SU-DHL-6 (cell line): ENCODE results near the gene MTCL1.

Experiments used
- H2AFZ ChIP-seq: fragments of 200-600 bp; sonication (generic); 2 replicates; pipeline ENCODE4 v1.6.1; 2014; ENCODE audit warnings: low read depth, mild to moderate bottlenecking, moderate library complexity, mixed read lengths, antibody characterized with exemption, low read length; ENCODE audit not compliant: severe bottlenecking
- H3F3A ChIP-seq: fragments of 200-600 bp; shearing (Covaris generic); 2 replicates; pipeline ENCODE4 v1.6.0; 2016; ENCODE audit warnings: antibody characterized with exemption, mild to moderate bottlenecking; ENCODE audit not compliant: insufficient read depth
- H3K27ac ChIP-seq: fragments of 200-600 bp; sonication (generic); 2 replicates; pipeline ENCODE4 v1.5.1; 2016; ENCODE audit warnings: low read depth, mild to moderate bottlenecking, low read length, moderate library complexity, mixed read lengths
- H3K27me3 ChIP-seq: fragments of 200-600 bp; sonication (generic), shearing (Covaris generic); 2 replicates; pipeline ENCODE4 v1.6.0; 2014; ENCODE audit warnings: mild to moderate bottlenecking, low read length
- H3K36me3 ChIP-seq: fragments of 200-600 bp; sonication (generic); 2 replicates; pipeline ENCODE4 v1.6.1; 2014; ENCODE audit warnings: mild to moderate bottlenecking, low read length, mixed read lengths
- H3K4me2 ChIP-seq: fragments of 300-600, 200-600 bp; shearing (Covaris generic), sonication (generic); 2 replicates; pipeline ENCODE4 v1.6.0; 2014; ENCODE audit warnings: low read length, low read depth, mild to moderate bottlenecking; ENCODE audit not compliant: poor library complexity, severe bottlenecking
- H3K4me3 ChIP-seq: fragments of 200-600 bp; sonication (generic); 2 replicates; pipeline ENCODE4 v1.5.1; 2014; ENCODE audit warnings: antibody characterized with exemption, low read length, mild to moderate bottlenecking, mixed read lengths; ENCODE audit not compliant: insufficient read depth, poor library complexity, severe bottlenecking
- H3K79me2 ChIP-seq: fragments of 200-600 bp; sonication (generic); 2 replicates; pipeline ENCODE4 v1.6.1; 2014; ENCODE audit warnings: mild to moderate bottlenecking, low read length, moderate library complexity; ENCODE audit not compliant: insufficient read depth
- H3K9ac ChIP-seq: fragments of 200-600 bp; sonication (generic); 2 replicates; pipeline ENCODE4 v1.7.0; 2014; ENCODE audit warnings: mild to moderate bottlenecking, low read length
- H3K9me2 ChIP-seq: fragments of 200-600 bp; sonication (generic); replicated peaks from 2 replicates; pipeline ENCODE4 v1.6.1; 2014; ENCODE audit warnings: low read length; ENCODE audit not compliant: insufficient read depth
- H3K9me3 ChIP-seq: fragments of 200-600 bp; sonication (generic); 2 replicates; pipeline ENCODE4 v1.6.1; 2014; ENCODE audit warnings: low read length, mixed read lengths; ENCODE audit not compliant: insufficient read depth
- H4K20me1 ChIP-seq: fragments of 200-600 bp; sonication (generic); 2 replicates; pipeline ENCODE4 v1.6.1; 2014; ENCODE audit warnings: low read depth, mild to moderate bottlenecking, antibody characterized with exemption, low read length, moderate library complexity, mixed read lengths
- EZH2phosphoT487 ChIP-seq: fragments of 200-600 bp; sonication (generic), shearing (Covaris generic); conservative IDR thresholded peaks from 2 replicates; pipeline ENCODE4 v1.6.1; 2018; ENCODE audit warnings: mild to moderate bottlenecking, antibody characterized with exemption, low read length, moderate library complexity, mixed read lengths
- TF ChIP-seq, protein P1 (sequence below): fragments of 200-600 bp; sonication (generic); IDR thresholded peaks from one replicate; pipeline ENCODE4 v1.5.1; 2017; ENCODE audit warnings: antibody characterized with exemption, mild to moderate bottlenecking, low read length, moderate library complexity; ENCODE audit not compliant: insufficient read depth, poor library complexity, severe bottlenecking

The MTCL1 gene

DNA sequence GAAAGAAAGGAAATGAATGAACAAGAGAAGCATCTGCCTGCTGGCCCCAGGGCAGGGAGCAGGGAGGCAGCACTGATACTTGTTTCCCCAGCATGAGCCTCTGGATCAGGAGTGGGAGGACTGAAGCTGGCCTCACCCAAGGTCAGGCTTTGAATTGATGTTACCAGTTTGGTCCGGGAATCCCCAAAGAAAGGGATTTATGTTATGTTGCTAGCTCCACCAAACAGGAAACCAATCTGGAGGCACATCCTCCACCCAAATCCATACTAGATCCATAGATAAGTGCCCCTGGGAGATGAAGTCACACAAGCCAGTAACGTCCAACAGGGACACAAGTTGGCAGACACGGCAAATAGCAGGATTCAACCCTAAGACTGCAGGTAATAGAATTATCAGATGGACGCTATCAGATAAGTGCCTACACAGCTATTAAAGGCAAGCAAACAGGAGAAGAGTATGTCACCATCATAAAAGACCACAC lies 85.9 kb downstream of the MTCL1 start:
- H2AFZ ChIP-seq = no peak overlapping the region
- H3K9me2 ChIP-seq = no peaks in the 10 kb centered on the region
- H3K36me3 ChIP-seq = no peaks in the 10 kb centered on the region
- H3K4me3 ChIP-seq = no peak overlapping the region
- no peak overlapping the region for H3K27ac ChIP-seq
- H3K79me2 ChIP-seq = no peaks in the 10 kb centered on the region
- H3K9ac ChIP-seq = no peak overlapping the region
- no peak overlapping the region for H3K4me2 ChIP-seq
- H4K20me1 ChIP-seq = no peaks in the 10 kb centered on the region
- H3K9me3 ChIP-seq = no peaks in the 10 kb centered on the region
- H3F3A ChIP-seq = no peaks in the 10 kb centered on the region
- TF ChIP-seq, protein P1, sequence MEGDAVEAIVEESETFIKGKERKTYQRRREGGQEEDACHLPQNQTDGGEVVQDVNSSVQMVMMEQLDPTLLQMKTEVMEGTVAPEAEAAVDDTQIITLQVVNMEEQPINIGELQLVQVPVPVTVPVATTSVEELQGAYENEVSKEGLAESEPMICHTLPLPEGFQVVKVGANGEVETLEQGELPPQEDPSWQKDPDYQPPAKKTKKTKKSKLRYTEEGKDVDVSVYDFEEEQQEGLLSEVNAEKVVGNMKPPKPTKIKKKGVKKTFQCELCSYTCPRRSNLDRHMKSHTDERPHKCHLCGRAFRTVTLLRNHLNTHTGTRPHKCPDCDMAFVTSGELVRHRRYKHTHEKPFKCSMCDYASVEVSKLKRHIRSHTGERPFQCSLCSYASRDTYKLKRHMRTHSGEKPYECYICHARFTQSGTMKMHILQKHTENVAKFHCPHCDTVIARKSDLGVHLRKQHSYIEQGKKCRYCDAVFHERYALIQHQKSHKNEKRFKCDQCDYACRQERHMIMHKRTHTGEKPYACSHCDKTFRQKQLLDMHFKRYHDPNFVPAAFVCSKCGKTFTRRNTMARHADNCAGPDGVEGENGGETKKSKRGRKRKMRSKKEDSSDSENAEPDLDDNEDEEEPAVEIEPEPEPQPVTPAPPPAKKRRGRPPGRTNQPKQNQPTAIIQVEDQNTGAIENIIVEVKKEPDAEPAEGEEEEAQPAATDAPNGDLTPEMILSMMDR = no peak
- no peak for TF ChIP-seq EZH2phosphoT487
- peaks cover 3% of the 10 kb centered on the region; the same call in 1 of the 2 replicates for H3K27me3 ChIP-seq

- TF ChIP-seq EZH2phosphoT487 = no peak
- TF ChIP-seq, protein P1 = no peak
- Histone ChIP-seq H3K36me3 (no peaks in the 10 kb centered on the region), H4K20me1 (no peaks in the 10 kb centered on the region), H3K27ac (no peak overlapping the region), H3F3A (no peaks in the 10 kb centered on the region), H3K79me2 (no peaks in the 10 kb centered on the region), H3K9me3 (no peaks in the 10 kb centered on the region), H3K4me2 (no peak overlapping the region), H2AFZ (no peak overlapping the region), H3K4me3 (no peak overlapping the region), H3K9me2 (no peaks in the 10 kb centered on the region), H3K27me3 (peaks cover 3% of the 10 kb centered on the region; the same call in 1 of the 2 replicates), H3K9ac (no peak overlapping the region)
These were observed 87.4 kb downstream of the MTCL1 start for GRCh38 chr18:8792688-8793316.

GRCh38 chr18:8793445-8794155 lies 88.2 kb downstream of the MTCL1 start:
- H3K36me3 ChIP-seq = no peaks in the 10 kb centered on the region
- H3K4me3 ChIP-seq = no peak overlapping the region
- H4K20me1 ChIP-seq = no peaks in the 10 kb centered on the region
- H3F3A ChIP-seq = no peaks in the 10 kb centered on the region
- H3K27ac ChIP-seq = no peak overlapping the region
- H3K4me2 ChIP-seq = no peak overlapping the region
- H3K27me3 ChIP-seq = peaks cover 3% of the 10 kb centered on the region; the same call in 1 of the 2 replicates
- H3K9me2 ChIP-seq = no peaks in the 10 kb centered on the region
- H3K9ac ChIP-seq = no peak overlapping the region
- H3K9me3 ChIP-seq = no peaks in the 10 kb centered on the region
- no peak for TF ChIP-seq EZH2phosphoT487
- TF ChIP-seq, protein P1 = no peak
- no peaks in the 10 kb centered on the region for H3K79me2 ChIP-seq
- H2AFZ ChIP-seq = no peak overlapping the region
